K562 (cell line): ENCODE data around the gene SLC25A33. TPM values are rescaled to one million over a fixed set of nuclear protein-coding genes. Genes with fewer than 3 reads are reported as not detected.

Experiments
- AFF1 ChIP-seq, 2 experiments: fragments of 450-650 bp; IDR thresholded peaks; 2 replicates each; pipeline ENCODE4 v1.6.1; 2018; ENCODE audit warnings: mild to moderate bottlenecking in 2 of 2, low read depth in 1 of 2; ENCODE audit not compliant: partially characterized antibody in 2 of 2
- BCOR ChIP-seq: fragments of 450-650 bp; IDR thresholded peaks from 2 replicates; pipeline ENCODE4 v1.6.1; 2016
- EP400 ChIP-seq: fragments of 450-650 bp; IDR thresholded peaks from 2 replicates; pipeline ENCODE4 v1.6.1; 2017; ENCODE audit warnings: antibody characterized with exemption, mild to moderate bottlenecking, moderate library complexity
- HNRNPH1 ChIP-seq: fragments of 200-400 bp; formaldehyde crosslinking; optimal IDR thresholded peaks from 2 replicates; pipeline ENCODE3; 2017; ENCODE audit warnings: low read depth, mild to moderate bottlenecking, low read length, moderate library complexity
- MCM5 ChIP-seq: fragments of 450-650 bp; IDR thresholded peaks from 2 replicates; pipeline ENCODE4 v1.6.1; 2016; ENCODE audit warnings: low read depth
- NFATC3 ChIP-seq: fragments of 450-650 bp; IDR thresholded peaks from 2 replicates; pipeline ENCODE4 v1.6.1; 2017; ENCODE audit warnings: mild to moderate bottlenecking
- PPARD ChIP-seq: fragments of 250-450 bp; sonication (Bioruptor Pico); IDR thresholded peaks from 2 replicates; pipeline ENCODE4 v1.8.0; 2022; ENCODE audit warnings: inconsistent platforms, mild to moderate bottlenecking, moderate library complexity
- TARDBP ChIP-seq: fragments of 450-650 bp; IDR thresholded peaks from 2 replicates; pipeline ENCODE4 v1.6.1; 2016
- TCF3 ChIP-seq: sonication (generic); formaldehyde crosslinking; IDR thresholded peaks from 2 replicates; pipeline ENCODE4 v1.4.0; 2020; ENCODE audit warnings: mild to moderate bottlenecking, missing genetic modification reagents
- ZMIZ1 ChIP-seq, 2 experiments: fragments of 150-350 bp in 1 of 2; IDR thresholded peaks; 2 replicates each; pipeline ENCODE4 v1.6.1; 2012 to 2016; ENCODE audit warnings: low read depth in 2 of 2, low read length in 2 of 2, mild to moderate bottlenecking in 1 of 2, moderate library complexity in 1 of 2
- ZNF507 ChIP-seq: conservative IDR thresholded peaks from 2 replicates; pipeline ENCODE4 v1.6.1; 2017; ENCODE audit warnings: missing genetic modification characterization, missing compliant biosample characterization
- polyA plus RNA-seq, 8 experiments: library from polyadenylated mRNA; depleted of rRNA in 4 of 8; stranded (reverse) in 5 of 8; unstranded in 3 of 8; fragments of >200 nt; fragmentation: Nextera tagmentation in 2 of 8; fragmentation: Illumina TruSeq in 1 of 8; extraction: Ambion mirVana in 2 of 8; extraction: Trizol in 1 of 8; gene quantifications; 2 replicates each; pipeline versions ENCODE4 v1.2.1 to v1.2.3, GENCODE V29; 2011 to 2014; ENCODE audit warnings: inconsistent platforms in 1 of 8, missing spikeins in 1 of 8
- total RNA-seq, 7 experiments: library from RNA; depleted of rRNA in 6 of 7; stranded (reverse); fragments of >200 nt in 6 of 7; fragmentation: Illumina TruSeq in 2 of 7; extraction: Trizol in 2 of 7; gene quantifications; 2 replicates each; pipeline versions ENCODE4 v1.2.1 to v1.2.3, GENCODE V29; 2011 to 2021; ENCODE audit warnings: low replicate concordance in 1 of 7
- TF ChIP-seq, protein P1 (sequence below), 2 experiments: fragments of 450-650 bp; IDR thresholded peaks; 2 replicates each; pipeline ENCODE4 v1.6.1; 2016
- TF ChIP-seq, protein P2 (sequence below): fragments of 250-450 bp; sonication (Bioruptor Pico); IDR thresholded peaks from 2 replicates; pipeline ENCODE4 v1.5.0; 2021; ENCODE audit warnings: mild to moderate bottlenecking, moderate library complexity

SLC25A33 gene
- total and polyA plus RNA-seq, 9 of the 15 experiments (the other 6 are each of a cell fraction or from before 2014, with no cell fraction given): 3.2 to 23.5 (median 17.5) TPM

- TF ChIP-seq AFF1 (IDR thresholded peaks at IDR 0.05; ENCODE audit: low read depth in 1 of 2, partially characterized antibody in 2 of 2): peak in 1 of 2 experiments; percentile 70
- TF ChIP-seq HNRNPH1: no peak
- TF ChIP-seq MCM5: no peak
- peak; percentile 53; the same call in 1 of the 2 replicates for TF ChIP-seq BCOR
- no peak for TF ChIP-seq PPARD
- TF ChIP-seq, protein P1, sequence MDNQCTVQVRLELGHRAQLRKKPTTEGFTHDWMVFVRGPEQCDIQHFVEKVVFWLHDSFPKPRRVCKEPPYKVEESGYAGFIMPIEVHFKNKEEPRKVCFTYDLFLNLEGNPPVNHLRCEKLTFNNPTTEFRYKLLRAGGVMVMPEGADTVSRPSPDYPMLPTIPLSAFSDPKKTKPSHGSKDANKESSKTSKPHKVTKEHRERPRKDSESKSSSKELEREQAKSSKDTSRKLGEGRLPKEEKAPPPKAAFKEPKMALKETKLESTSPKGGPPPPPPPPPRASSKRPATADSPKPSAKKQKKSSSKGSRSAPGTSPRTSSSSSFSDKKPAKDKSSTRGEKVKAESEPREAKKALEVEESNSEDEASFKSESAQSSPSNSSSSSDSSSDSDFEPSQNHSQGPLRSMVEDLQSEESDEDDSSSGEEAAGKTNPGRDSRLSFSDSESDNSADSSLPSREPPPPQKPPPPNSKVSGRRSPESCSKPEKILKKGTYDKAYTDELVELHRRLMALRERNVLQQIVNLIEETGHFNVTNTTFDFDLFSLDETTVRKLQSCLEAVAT (IDR thresholded peaks at IDR 0.05): peak in 1 of 2 experiments; percentile 50; a peak in 1 of 4 replicates
- no peak for TF ChIP-seq ZMIZ1 (IDR thresholded peaks at IDR 0.05; ENCODE audit: low read depth in 2 of 2, low read length in 2 of 2)
- TF ChIP-seq ZNF507 (tag): no peak
- TF ChIP-seq TARDBP: 0 out of 2 replicates have a peak, but pooled peaks have one; percentile 14
- no peak for TF ChIP-seq NFATC3
- TF ChIP-seq, protein P2, sequence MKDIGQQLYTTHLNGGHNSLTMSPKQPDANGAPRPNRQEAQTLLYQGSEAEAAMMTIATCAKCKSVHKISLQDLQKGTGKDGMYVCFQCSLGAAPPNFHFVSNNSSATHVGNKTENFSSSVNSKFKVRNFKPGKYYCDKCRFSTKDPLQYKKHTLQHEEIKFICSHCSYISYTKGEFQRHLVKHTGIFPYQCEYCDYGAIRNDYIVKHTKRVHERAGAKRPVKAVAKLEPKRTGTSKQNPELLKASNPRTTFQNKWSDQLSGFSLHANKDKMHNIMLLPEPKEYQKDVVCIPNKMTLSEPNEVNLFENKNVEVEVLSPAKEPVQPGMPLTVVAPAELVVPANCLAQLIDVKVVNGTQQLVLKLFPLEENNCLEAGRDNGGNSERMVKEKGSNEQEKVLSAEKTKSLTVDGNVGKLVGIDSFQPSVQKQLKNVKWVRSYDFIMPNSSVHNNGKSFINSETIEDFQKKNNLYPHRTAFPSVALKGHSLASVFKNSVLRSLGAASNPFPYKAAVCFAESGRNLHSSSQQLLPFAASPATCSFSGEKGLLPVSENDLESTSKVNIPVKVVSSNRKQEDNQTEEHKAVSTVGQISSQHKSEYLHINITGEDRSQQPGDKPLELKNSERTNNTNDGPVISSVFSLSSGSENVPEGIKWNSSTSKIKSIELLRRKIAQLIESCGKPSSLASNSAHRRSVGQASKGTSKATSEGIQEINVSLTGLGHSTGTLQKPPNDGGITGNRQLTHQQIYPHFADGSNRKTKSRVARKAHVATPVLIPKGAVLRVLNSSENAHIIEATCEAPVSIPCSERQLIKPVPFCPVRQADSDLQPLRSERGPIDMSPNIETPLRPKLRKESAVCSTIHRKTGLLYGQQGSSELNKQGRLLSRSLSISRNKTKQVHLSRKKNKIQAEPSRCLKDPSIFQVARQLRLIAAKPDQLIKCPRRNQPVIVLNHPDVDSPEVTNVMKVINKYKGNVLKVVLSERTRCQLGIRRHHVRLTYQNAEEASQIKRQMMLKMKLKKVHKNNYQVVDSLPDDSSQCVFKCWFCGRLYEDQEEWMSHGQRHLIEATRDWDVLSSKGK: no peak
- TF ChIP-seq EP400: no peak; the same call in 1 of the 2 replicates
- TF ChIP-seq TCF3 (CRISPR knock-in tag): peak; percentile 10; the same call in 1 of the 2 replicates
Measured at GRCh38 chr1:9538669-9539164, 548 bp upstream of the SLC25A33 start (continued).
